Measurements from ENCODE around the gene MARK3. TPM values are rescaled to one million over a fixed set of nuclear protein-coding genes. Genes with fewer than 3 reads are reported as not detected.

The MARK3 gene
- total and polyA plus RNA-seq, 2 of the 4 experiments (the other 2 are of a cell fraction), result 78.5 to 80.5 TPM

- no peak for DNase-seq
- Histone ChIP-seq H3K27me3 (ENCODE audit: control insufficient read depth, insufficient read depth, low read length) (no peaks in the 10 kb centered on the region), H2BK20ac (ENCODE audit: low read depth, low read length) (no peak overlapping the region), H2AFZ (replicated peaks; ENCODE audit: low read length, poor library complexity) (no peak overlapping the region), H2BK120ac (ENCODE audit: low read depth, low read length) (no peak overlapping the region), H3K56ac (ENCODE audit: extremely low read depth, insufficient read depth, low read length) (no peak overlapping the region), H3K36me3 (ENCODE audit: control insufficient read depth, insufficient read depth, low read length) (no peaks in the 10 kb centered on the region), H2AK5ac (ENCODE audit: low read depth, low read length) (no peak overlapping the region), H3K4me2 (ENCODE audit: low read depth, low read length) (no peak overlapping the region), H2BK5ac (ENCODE audit: low read depth, low read length, poor library complexity, severe bottlenecking) (no peak overlapping the region), H3K9ac (ENCODE audit: low read depth, low read length) (no peak overlapping the region), H3K27ac (ENCODE audit: insufficient read depth, low read length) (no peak overlapping the region), H3K9me1 (ENCODE audit: insufficient read depth, low read length) (no peaks in the 10 kb centered on the region), H3K4me1 (ENCODE audit: control insufficient read depth, insufficient read depth, low read length) (peaks cover 16% of the 10 kb centered on the region), H3K18ac (ENCODE audit: low read depth, low read length) (no peak overlapping the region), H4K91ac (ENCODE audit: insufficient read depth, low read depth, low read length) (no peak overlapping the region), H4K8ac (ENCODE audit: low read depth in 2 of 2, low read length in 2 of 2) (no peak overlapping the region), H2BK15ac (ENCODE audit: low read depth, low read length) (no peak overlapping the region), H4K5ac (ENCODE audit: low read depth, low read length) (no peak overlapping the region), H3K4ac (ENCODE audit: low read depth, low read length) (no peak overlapping the region), H3K23ac (ENCODE audit: low read depth, low read length) (no peak overlapping the region), H2AK9ac (replicated peaks; ENCODE audit: low read depth, low read length, poor library complexity) (no peak overlapping the region), H3K79me1 (ENCODE audit: low read depth in 1 of 2, low read length in 2 of 2) (no peaks in the 10 kb centered on the region; a peak in 1 of 4 replicates), H4K20me1 (ENCODE audit: insufficient read depth, low read length) (peaks cover 8% of the 10 kb centered on the region; the same call in 1 of the 2 replicates), H3K9me3 (ENCODE audit: control insufficient read depth, insufficient read depth, low read length) (no peaks in the 10 kb centered on the region), H3K14ac (replicated peaks; ENCODE audit: low read depth, low read length) (no peak overlapping the region), H3K4me3 (ENCODE audit: insufficient read depth, low read depth, low read length) (no peak overlapping the region)
- no TSS peak for BruUV-seq (replicated peaks)
- in situ Hi-C loops (cut with MboI; ENCODE audit: low sequenced_read_pairs), result no loop called here
- ChIA-PET POLR2A (ENCODE audit: unreplicated experiment) (no interaction called here), CTCF (no interaction called here)
- TF ChIP-seq, protein P1, sequence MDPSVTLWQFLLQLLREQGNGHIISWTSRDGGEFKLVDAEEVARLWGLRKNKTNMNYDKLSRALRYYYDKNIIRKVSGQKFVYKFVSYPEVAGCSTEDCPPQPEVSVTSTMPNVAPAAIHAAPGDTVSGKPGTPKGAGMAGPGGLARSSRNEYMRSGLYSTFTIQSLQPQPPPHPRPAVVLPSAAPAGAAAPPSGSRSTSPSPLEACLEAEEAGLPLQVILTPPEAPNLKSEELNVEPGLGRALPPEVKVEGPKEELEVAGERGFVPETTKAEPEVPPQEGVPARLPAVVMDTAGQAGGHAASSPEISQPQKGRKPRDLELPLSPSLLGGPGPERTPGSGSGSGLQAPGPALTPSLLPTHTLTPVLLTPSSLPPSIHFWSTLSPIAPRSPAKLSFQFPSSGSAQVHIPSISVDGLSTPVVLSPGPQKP (IDR thresholded peaks at IDR 0.05; ENCODE audit: borderline replicate concordance, low read depth, low read length), result no peak
- TF ChIP-seq SMC3 (IDR thresholded peaks at IDR 0.05; ENCODE audit: low read depth, low read length) (no peak), FOS (IDR thresholded peaks at IDR 0.05; ENCODE audit: low read depth, low read length) (no peak), BHLHE40 (IDR thresholded peaks at IDR 0.05; ENCODE audit: low read depth, low read length) (no peak), RAD21 (IDR thresholded peaks at IDR 0.05; ENCODE audit: low read length) (no peak), POLR2A (IDR thresholded peaks at IDR 0.05; ENCODE audit: low read depth, low read length) (no peak), MAZ (IDR thresholded peaks at IDR 0.05; ENCODE audit: borderline replicate concordance, low read depth, low read length) (no peak), MXI1 (IDR thresholded peaks at IDR 0.05; ENCODE audit: borderline replicate concordance, low read depth, low read length) (no peak), CTCF (conservative IDR thresholded peaks at IDR 0.05; ENCODE audit: low read depth, low read length) (no peak), CEBPB (IDR thresholded peaks at IDR 0.05; ENCODE audit: low read depth, low read length) (no peak), CHD1 (IDR thresholded peaks at IDR 0.05; ENCODE audit: low read depth, low read length) (no peak)
- TF ChIP-seq, protein P2, sequence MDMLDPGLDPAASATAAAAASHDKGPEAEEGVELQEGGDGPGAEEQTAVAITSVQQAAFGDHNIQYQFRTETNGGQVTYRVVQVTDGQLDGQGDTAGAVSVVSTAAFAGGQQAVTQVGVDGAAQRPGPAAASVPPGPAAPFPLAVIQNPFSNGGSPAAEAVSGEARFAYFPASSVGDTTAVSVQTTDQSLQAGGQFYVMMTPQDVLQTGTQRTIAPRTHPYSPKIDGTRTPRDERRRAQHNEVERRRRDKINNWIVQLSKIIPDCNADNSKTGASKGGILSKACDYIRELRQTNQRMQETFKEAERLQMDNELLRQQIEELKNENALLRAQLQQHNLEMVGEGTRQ (IDR thresholded peaks at IDR 0.05; ENCODE audit: low read depth, low read length), result no peak
- dilution Hi-C loops (cut with HindIII; ENCODE audit: low sequenced_read_pairs, unreplicated experiment), result no loop called here
- intact Hi-C loops (cut with micrococcal nuclease), result loop anchor here (1.0 kb wide), 2 partner anchors 28 to 46 kb away; no protein-coding TSS in a partner anchor
- 76% methylated on average over 13 of the region's 27 CpGs; no CpG with 5 or more reads in 1 of the 2 experiments for WGBS, 2 experiments (ENCODE audit: extremely low coverage in 2 of 2, insufficient read length in 1 of 2)
- no peak for ATAC-seq (ENCODE audit: low read depth)
Observed at GRCh38 chr14:103545915-103546651, 160.9 kb downstream of the MARK3 start.

Data from IMR-90 (cell line).